Sigmoid colon (tissue), 4 donors: Measurements from ENCODE around the gene LALBA.
"Not testable (repeated sequence)": the region's sequence is repeated elsewhere in the genome, so short reads cannot be mapped to it uniquely, and the experiment has no call there.

Experiments used
- EP300 ChIP-seq, 4 donors: sonication (generic); formaldehyde crosslinking; IDR thresholded peaks; one replicate each; pipeline ENCODE4 v1.6.1; 2017; ENCODE audit warnings: antibody characterized with exemption in 4 of 4
- TF ChIP-seq, protein P1 (sequence below), 4 experiments: fragments of 450-650 bp in 3 of 4; fragments of 200-600 bp in 1 of 4; IDR thresholded peaks; one replicate each; pipeline ENCODE4 v1.5.1; 2016 to 2019; ENCODE audit warnings: antibody characterized with exemption in 4 of 4, mild to moderate bottlenecking in 3 of 4, moderate library complexity in 2 of 4

- not testable (repeated sequence) for TF ChIP-seq EP300 (IDR thresholded peaks at IDR 0.05)
- TF ChIP-seq, protein P1, sequence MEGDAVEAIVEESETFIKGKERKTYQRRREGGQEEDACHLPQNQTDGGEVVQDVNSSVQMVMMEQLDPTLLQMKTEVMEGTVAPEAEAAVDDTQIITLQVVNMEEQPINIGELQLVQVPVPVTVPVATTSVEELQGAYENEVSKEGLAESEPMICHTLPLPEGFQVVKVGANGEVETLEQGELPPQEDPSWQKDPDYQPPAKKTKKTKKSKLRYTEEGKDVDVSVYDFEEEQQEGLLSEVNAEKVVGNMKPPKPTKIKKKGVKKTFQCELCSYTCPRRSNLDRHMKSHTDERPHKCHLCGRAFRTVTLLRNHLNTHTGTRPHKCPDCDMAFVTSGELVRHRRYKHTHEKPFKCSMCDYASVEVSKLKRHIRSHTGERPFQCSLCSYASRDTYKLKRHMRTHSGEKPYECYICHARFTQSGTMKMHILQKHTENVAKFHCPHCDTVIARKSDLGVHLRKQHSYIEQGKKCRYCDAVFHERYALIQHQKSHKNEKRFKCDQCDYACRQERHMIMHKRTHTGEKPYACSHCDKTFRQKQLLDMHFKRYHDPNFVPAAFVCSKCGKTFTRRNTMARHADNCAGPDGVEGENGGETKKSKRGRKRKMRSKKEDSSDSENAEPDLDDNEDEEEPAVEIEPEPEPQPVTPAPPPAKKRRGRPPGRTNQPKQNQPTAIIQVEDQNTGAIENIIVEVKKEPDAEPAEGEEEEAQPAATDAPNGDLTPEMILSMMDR (IDR thresholded peaks at IDR 0.05) = not testable (repeated sequence)
These were observed 49.5 kb downstream of the LALBA start for GRCh38 chr12:48520381-48520780.
